K562 (cell line): ENCODE data around the gene AIF1. TPM values are rescaled to one million over a fixed set of nuclear protein-coding genes. Genes with fewer than 3 reads are reported as not detected.

Experiments
- DPF2 ChIP-seq: fragments of 450-650 bp; IDR thresholded peaks from 2 replicates; pipeline ENCODE4 v1.6.1; 2016
- ERF ChIP-seq: fragments of 450-650 bp; formaldehyde crosslinking; IDR thresholded peaks from 2 replicates; pipeline ENCODE4 v1.4.0; 2020; ENCODE audit warnings: mild to moderate bottlenecking, mixed read lengths
- NFIX ChIP-seq: fragments of 250-450 bp; sonication (Bioruptor Pico); IDR thresholded peaks from 2 replicates; pipeline ENCODE4 v1.4.0; 2020; ENCODE audit warnings: low read depth, mild to moderate bottlenecking, moderate library complexity
- PHF8 ChIP-seq: fragments of 200-600 bp; sonication (generic); IDR thresholded peaks from 2 replicates; pipeline ENCODE4 v1.6.1; 2012; ENCODE audit warnings: mixed run types, mild to moderate bottlenecking, inconsistent platforms, low read length, moderate library complexity, borderline replicate concordance
- PML ChIP-seq: IDR thresholded peaks from 2 replicates; pipeline ENCODE4 v1.6.1; 2012; ENCODE audit warnings: low read length, inconsistent platforms
- TRIM28 ChIP-seq: fragments of 450-650 bp; IDR thresholded peaks from 2 replicates; pipeline ENCODE4 v1.6.1; 2017
- polyA plus RNA-seq, 8 experiments: library from polyadenylated mRNA; depleted of rRNA in 4 of 8; stranded (reverse) in 5 of 8; unstranded in 3 of 8; fragments of >200 nt; fragmentation: Nextera tagmentation in 2 of 8; fragmentation: Illumina TruSeq in 1 of 8; extraction: Ambion mirVana in 2 of 8; extraction: Trizol in 1 of 8; gene quantifications; 2 replicates each; pipeline versions ENCODE4 v1.2.1 to v1.2.3, GENCODE V29; 2011 to 2014; ENCODE audit warnings: inconsistent platforms in 1 of 8, missing spikeins in 1 of 8
- total RNA-seq, 7 experiments: library from RNA; depleted of rRNA in 6 of 7; stranded (reverse); fragments of >200 nt in 6 of 7; fragmentation: Illumina TruSeq in 2 of 7; extraction: Trizol in 2 of 7; gene quantifications; 2 replicates each; pipeline versions ENCODE4 v1.2.1 to v1.2.3, GENCODE V29; 2011 to 2021; ENCODE audit warnings: low replicate concordance in 1 of 7
- TF ChIP-seq, protein P1 (sequence below), 2 experiments: fragments of 450-650 bp; formaldehyde crosslinking in 1 of 2; IDR thresholded peaks; 2 replicates each; pipeline versions ENCODE4 v1.4.0 to v1.6.1; 2014 to 2020; ENCODE audit warnings: mild to moderate bottlenecking in 2 of 2, borderline replicate concordance in 1 of 2, low read depth in 1 of 2
- TF ChIP-seq, protein P2 (sequence below): sonication (generic); formaldehyde crosslinking; IDR thresholded peaks from 2 replicates; pipeline ENCODE4 v1.8.0; 2022; ENCODE audit warnings: mild to moderate bottlenecking, missing genetic modification reagents
- TF ChIP-seq, protein P3 (sequence below): sonication (generic); formaldehyde crosslinking; IDR thresholded peaks from 2 replicates; pipeline ENCODE4 v1.5.0; 2020; ENCODE audit warnings: missing genetic modification reagents
- TF ChIP-seq, protein P4 (sequence below): fragments of 250-450 bp; sonication (Bioruptor Pico); IDR thresholded peaks from 2 replicates; pipeline ENCODE4 v1.5.0; 2020; ENCODE audit warnings: mild to moderate bottlenecking, borderline replicate concordance
- TF ChIP-seq, protein P5 (sequence below): sonication (generic); formaldehyde crosslinking; IDR thresholded peaks from 2 replicates; pipeline ENCODE4 v1.8.0; 2022; ENCODE audit warnings: missing genetic modification reagents, mild to moderate bottlenecking, moderate library complexity, borderline replicate concordance

The AIF1 gene
- total and polyA plus RNA-seq, 9 of the 15 experiments (the other 6 are each of a cell fraction or from before 2014, with no cell fraction given) = 9.4 to 33.4 (median 19.4) TPM

DNA sequence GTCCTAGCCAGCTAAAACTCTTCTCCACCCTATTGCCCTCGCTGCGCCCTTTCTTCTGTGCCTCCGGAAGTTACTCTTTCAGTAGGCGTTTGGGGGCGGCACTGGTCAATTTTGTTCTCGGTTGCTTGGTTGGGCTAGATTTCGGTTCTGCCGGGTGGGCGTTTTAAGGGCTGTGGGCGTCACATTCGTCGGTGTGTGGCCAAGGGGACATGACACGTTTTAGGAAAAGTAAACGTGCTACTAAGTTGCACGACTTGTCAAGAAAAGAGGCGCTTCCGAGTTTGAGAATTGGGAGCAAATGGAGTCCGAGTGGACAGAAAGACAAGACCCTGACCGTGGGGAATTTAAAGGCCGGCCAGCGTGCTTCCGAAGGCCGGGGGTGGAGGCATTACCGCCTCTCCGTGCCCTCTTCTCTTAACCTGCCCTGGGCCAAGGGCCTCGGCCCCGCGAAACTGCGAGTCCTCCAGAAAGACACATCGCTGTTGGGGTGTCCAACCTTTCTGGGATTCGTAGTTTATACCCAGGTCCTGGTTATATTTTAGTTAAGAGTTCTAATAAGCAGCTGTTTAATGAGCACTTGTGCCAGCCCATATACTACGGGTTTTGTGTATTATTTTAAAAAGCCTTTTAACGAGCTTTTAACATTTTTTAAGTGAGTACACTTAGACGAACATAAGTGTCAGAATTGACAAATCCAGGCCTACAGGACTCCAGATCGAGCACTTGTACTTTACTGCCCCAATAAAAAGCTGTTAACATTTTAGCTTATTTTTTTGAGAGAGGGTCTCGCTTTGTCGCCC is 38.1 kb downstream of the AIF1 start (continued):
- TF ChIP-seq, protein P1, sequence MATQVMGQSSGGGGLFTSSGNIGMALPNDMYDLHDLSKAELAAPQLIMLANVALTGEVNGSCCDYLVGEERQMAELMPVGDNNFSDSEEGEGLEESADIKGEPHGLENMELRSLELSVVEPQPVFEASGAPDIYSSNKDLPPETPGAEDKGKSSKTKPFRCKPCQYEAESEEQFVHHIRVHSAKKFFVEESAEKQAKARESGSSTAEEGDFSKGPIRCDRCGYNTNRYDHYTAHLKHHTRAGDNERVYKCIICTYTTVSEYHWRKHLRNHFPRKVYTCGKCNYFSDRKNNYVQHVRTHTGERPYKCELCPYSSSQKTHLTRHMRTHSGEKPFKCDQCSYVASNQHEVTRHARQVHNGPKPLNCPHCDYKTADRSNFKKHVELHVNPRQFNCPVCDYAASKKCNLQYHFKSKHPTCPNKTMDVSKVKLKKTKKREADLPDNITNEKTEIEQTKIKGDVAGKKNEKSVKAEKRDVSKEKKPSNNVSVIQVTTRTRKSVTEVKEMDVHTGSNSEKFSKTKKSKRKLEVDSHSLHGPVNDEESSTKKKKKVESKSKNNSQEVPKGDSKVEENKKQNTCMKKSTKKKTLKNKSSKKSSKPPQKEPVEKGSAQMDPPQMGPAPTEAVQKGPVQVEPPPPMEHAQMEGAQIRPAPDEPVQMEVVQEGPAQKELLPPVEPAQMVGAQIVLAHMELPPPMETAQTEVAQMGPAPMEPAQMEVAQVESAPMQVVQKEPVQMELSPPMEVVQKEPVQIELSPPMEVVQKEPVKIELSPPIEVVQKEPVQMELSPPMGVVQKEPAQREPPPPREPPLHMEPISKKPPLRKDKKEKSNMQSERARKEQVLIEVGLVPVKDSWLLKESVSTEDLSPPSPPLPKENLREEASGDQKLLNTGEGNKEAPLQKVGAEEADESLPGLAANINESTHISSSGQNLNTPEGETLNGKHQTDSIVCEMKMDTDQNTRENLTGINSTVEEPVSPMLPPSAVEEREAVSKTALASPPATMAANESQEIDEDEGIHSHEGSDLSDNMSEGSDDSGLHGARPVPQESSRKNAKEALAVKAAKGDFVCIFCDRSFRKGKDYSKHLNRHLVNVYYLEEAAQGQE (IDR thresholded peaks at IDR 0.05; ENCODE audit: borderline replicate concordance) = peak; percentile 51; the same call in 1 of the 2 replicates
- TF ChIP-seq, protein P1 (CRISPR knock-in tag; IDR thresholded peaks at IDR 0.05; ENCODE audit: low read depth) = no peak
- TF ChIP-seq, protein P2, sequence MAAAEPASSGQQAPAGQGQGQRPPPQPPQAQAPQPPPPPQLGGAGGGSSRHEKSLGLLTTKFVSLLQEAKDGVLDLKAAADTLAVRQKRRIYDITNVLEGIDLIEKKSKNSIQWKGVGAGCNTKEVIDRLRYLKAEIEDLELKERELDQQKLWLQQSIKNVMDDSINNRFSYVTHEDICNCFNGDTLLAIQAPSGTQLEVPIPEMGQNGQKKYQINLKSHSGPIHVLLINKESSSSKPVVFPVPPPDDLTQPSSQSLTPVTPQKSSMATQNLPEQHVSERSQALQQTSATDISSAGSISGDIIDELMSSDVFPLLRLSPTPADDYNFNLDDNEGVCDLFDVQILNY (CRISPR knock-in tag) = no peak; the same call in 1 of the 2 replicates
- TF ChIP-seq PHF8 = peak; percentile 71; the same call in 1 of the 2 replicates
- TF ChIP-seq NFIX = no peak
- TF ChIP-seq, protein P3, sequence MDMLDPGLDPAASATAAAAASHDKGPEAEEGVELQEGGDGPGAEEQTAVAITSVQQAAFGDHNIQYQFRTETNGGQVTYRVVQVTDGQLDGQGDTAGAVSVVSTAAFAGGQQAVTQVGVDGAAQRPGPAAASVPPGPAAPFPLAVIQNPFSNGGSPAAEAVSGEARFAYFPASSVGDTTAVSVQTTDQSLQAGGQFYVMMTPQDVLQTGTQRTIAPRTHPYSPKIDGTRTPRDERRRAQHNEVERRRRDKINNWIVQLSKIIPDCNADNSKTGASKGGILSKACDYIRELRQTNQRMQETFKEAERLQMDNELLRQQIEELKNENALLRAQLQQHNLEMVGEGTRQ = no peak
- TF ChIP-seq, protein P4, sequence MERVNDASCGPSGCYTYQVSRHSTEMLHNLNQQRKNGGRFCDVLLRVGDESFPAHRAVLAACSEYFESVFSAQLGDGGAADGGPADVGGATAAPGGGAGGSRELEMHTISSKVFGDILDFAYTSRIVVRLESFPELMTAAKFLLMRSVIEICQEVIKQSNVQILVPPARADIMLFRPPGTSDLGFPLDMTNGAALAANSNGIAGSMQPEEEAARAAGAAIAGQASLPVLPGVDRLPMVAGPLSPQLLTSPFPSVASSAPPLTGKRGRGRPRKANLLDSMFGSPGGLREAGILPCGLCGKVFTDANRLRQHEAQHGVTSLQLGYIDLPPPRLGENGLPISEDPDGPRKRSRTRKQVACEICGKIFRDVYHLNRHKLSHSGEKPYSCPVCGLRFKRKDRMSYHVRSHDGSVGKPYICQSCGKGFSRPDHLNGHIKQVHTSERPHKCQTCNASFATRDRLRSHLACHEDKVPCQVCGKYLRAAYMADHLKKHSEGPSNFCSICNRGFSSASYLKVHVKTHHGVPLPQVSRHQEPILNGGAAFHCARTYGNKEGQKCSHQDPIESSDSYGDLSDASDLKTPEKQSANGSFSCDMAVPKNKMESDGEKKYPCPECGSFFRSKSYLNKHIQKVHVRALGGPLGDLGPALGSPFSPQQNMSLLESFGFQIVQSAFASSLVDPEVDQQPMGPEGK = no peak
- peak; percentile 86 for TF ChIP-seq DPF2
- TF ChIP-seq ERF (CRISPR knock-in tag) = peak; percentile 74
- peak; percentile 71 for TF ChIP-seq PML
- TF ChIP-seq, protein P5, sequence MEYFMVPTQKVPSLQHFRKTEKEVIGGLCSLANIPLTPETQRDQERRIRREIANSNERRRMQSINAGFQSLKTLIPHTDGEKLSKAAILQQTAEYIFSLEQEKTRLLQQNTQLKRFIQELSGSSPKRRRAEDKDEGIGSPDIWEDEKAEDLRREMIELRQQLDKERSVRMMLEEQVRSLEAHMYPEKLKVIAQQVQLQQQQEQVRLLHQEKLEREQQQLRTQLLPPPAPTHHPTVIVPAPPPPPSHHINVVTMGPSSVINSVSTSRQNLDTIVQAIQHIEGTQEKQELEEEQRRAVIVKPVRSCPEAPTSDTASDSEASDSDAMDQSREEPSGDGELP (CRISPR knock-in tag) = no peak
- peak; percentile 77; the same call in 1 of the 2 replicates for TF ChIP-seq TRIM28
